ENCODE results near the gene EVI5L. TPM values are rescaled to one million over a fixed set of nuclear protein-coding genes. Genes with fewer than 3 reads are reported as not detected.
A peak's percentile ranks its signal among the peaks of the same experiment; 100 is the strongest.

Gene EVI5L
- total RNA-seq, 1 donor from 2014 or later, result 19.0 TPM

DNA sequence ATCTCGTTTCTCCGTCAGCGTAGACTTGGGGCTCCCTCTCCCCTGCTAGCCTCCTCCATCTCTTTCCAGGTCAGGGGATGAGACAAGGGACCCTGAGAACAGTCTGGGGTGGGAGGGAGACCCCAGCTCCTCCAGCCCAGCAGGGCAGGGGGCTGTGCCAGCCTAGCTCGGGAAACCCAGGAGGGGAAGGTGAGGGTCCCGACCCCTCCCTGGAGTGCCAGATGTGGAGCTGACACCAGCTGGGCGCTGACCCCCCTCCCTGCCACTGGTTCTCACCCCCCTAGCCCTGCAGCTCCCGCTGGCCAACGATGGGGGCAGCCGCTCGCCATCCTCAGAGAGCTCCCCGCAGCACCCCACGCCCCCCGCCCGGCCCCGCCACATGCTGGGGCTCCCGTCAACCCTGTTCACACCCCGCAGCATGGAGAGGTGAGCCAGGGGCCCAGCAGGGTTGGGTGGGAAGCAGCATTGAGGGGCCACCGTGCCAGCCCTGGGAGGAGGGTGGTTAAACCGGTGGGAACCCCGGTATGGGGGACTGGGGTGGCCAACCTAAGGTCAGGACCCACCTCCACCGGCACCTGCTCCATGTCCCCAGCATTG, 79.6 kb downstream of the EVI5L start:
- TF ChIP-seq, protein P1, sequence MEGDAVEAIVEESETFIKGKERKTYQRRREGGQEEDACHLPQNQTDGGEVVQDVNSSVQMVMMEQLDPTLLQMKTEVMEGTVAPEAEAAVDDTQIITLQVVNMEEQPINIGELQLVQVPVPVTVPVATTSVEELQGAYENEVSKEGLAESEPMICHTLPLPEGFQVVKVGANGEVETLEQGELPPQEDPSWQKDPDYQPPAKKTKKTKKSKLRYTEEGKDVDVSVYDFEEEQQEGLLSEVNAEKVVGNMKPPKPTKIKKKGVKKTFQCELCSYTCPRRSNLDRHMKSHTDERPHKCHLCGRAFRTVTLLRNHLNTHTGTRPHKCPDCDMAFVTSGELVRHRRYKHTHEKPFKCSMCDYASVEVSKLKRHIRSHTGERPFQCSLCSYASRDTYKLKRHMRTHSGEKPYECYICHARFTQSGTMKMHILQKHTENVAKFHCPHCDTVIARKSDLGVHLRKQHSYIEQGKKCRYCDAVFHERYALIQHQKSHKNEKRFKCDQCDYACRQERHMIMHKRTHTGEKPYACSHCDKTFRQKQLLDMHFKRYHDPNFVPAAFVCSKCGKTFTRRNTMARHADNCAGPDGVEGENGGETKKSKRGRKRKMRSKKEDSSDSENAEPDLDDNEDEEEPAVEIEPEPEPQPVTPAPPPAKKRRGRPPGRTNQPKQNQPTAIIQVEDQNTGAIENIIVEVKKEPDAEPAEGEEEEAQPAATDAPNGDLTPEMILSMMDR (conservative IDR thresholded peaks at IDR 0.05), result no peak
- peaks cover 4% of the 10 kb centered on the region for H3K36me3 Mint-ChIP-seq

DNA sequence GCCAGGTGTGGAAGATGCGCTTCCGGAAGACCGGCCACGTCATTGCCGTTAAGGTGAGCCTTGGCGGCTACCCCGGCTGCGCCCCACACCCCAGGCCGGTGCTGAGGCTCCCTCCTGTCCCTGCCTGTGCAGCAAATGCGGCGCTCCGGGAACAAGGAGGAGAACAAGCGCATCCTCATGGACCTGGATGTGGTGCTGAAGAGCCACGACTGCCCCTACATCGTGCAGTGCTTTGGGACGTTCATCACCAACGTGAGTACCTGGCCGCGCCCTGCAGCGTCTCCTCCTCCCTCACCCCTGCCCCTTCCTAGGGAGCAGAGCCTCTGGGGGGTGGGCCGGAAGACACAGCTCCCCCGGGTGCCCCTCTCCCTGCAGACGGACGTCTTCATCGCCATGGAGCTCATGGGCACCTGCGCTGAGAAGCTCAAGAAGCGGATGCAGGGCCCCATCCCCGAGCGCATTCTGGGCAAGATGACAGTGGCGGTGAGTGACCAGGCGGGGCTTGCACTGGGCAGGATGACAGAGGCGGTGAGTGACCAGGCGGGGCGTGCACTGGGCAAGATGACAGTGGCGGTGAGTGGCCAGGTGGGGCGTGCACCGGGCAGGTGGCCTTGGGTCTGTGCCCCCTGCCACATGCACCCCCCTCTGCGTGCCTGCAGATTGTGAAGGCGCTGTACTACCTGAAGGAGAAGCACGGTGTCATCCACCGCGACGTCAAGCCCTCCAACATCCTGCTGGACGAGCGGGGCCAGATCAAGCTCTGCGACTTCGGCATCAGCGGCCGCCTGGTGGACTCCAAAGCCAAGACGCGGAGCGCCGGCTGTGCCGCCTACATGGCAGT, 80.5 kb downstream of the EVI5L start:
- Mint-ChIP-seq H3K36me3 (peaks cover 4% of the 10 kb centered on the region), H3K4me1 (ENCODE audit: unreplicated experiment) (peaks cover 2% of the 10 kb centered on the region), H3K9me3 (no peaks in the 10 kb centered on the region), H3K4me3 (no peak overlapping the region), H3K27me3 (peaks cover 14% of the 10 kb centered on the region), H3K27ac (no peak overlapping the region)
- DNase-seq (ENCODE audit: extremely low spot score, unreplicated experiment), result peak; percentile 66
- TF ChIP-seq, protein P1 (conservative IDR thresholded peaks at IDR 0.05), result no peak

More for the DNA sequence above, 79.6 kb downstream of the EVI5L start:
- Mint-ChIP-seq H3K27me3 (peaks cover 4% of the 10 kb centered on the region), H3K4me1 (ENCODE audit: unreplicated experiment) (peaks cover 11% of the 10 kb centered on the region), H3K9me3 (no peaks in the 10 kb centered on the region), H3K27ac (no peak overlapping the region), H3K4me3 (no peak overlapping the region)
- peak; percentile 68 for DNase-seq (ENCODE audit: extremely low spot score, unreplicated experiment)

DNA sequence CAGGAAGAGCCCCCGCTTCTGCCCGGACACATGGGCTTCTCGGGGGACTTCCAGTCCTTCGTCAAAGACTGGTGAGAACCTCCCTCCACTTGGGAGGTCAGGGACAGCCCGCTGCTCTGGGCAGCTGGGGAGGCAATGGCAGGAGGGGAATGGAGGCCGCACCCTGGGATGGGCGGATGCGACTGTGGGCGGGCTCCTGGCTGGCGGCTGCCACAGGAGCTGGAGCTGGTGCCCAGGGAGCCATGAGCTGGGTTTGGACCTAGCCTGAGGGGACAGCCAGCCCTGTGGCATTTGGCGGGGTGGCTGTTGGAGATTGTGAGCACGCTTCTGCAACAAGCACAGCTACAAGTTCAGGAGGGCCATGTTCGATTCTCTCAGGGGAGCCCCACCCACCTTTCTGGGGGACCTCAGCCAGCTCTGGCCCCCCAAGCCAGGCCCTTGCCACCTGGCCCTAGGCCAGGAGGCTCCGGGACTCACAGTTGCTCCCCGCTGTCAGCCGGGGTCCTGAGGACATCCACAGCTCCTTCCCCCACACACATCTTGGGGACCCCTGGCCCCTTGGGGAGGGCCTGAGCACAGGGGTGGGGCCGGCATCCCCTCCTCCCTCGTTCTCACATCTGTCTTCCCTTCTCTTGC, 81.6 kb downstream of the EVI5L start:
- H3K4me1 Mint-ChIP-seq (ENCODE audit: unreplicated experiment), result no peaks in the 10 kb centered on the region
- H3K36me3 Mint-ChIP-seq, result peaks cover 4% of the 10 kb centered on the region
- peak; percentile 66 for DNase-seq (ENCODE audit: extremely low spot score, unreplicated experiment)
- peaks cover 20% of the 10 kb centered on the region for H3K27me3 Mint-ChIP-seq
- no peak overlapping the region for H3K4me3 Mint-ChIP-seq
- no peaks in the 10 kb centered on the region for H3K9me3 Mint-ChIP-seq
- no peak overlapping the region for H3K27ac Mint-ChIP-seq
- TF ChIP-seq, protein P1 (conservative IDR thresholded peaks at IDR 0.05), result no peak

DNA sequence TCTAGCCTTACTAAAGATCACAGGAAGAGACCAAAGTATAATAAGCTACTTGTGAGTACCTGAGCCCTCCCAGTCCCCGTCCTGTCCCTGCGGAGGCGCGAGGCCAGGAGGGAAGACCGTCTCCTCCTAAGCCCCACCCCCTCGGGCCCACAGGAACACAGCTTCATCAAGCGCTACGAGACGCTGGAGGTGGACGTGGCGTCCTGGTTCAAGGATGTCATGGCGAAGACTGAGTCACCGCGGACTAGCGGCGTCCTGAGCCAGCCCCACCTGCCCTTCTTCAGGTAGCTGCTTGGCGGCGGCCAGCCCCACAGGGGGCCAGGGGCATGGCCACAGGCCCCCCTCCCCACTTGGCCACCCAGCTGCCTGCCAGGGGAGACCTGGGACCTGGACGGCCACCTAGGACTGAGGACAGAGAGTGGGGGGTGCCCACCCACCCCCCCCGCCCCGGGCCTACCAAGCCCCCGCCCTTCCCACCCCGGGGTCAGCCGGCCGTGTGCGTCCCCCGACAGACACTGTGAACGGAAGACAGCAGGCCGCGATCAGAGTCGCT, 82.2 kb downstream of the EVI5L start:
- no peak overlapping the region for H3K27ac Mint-ChIP-seq
- no peaks in the 10 kb centered on the region for H3K4me1 Mint-ChIP-seq (ENCODE audit: unreplicated experiment)
- H3K36me3 Mint-ChIP-seq, result peaks cover 4% of the 10 kb centered on the region
- no peaks in the 10 kb centered on the region for H3K9me3 Mint-ChIP-seq
- TF ChIP-seq, protein P1 (conservative IDR thresholded peaks at IDR 0.05), result no peak
- no peak overlapping the region for H3K4me3 Mint-ChIP-seq
- H3K27me3 Mint-ChIP-seq, result peaks cover 25% of the 10 kb centered on the region
- peak; percentile 68 for DNase-seq (ENCODE audit: extremely low spot score, unreplicated experiment)

DNA sequence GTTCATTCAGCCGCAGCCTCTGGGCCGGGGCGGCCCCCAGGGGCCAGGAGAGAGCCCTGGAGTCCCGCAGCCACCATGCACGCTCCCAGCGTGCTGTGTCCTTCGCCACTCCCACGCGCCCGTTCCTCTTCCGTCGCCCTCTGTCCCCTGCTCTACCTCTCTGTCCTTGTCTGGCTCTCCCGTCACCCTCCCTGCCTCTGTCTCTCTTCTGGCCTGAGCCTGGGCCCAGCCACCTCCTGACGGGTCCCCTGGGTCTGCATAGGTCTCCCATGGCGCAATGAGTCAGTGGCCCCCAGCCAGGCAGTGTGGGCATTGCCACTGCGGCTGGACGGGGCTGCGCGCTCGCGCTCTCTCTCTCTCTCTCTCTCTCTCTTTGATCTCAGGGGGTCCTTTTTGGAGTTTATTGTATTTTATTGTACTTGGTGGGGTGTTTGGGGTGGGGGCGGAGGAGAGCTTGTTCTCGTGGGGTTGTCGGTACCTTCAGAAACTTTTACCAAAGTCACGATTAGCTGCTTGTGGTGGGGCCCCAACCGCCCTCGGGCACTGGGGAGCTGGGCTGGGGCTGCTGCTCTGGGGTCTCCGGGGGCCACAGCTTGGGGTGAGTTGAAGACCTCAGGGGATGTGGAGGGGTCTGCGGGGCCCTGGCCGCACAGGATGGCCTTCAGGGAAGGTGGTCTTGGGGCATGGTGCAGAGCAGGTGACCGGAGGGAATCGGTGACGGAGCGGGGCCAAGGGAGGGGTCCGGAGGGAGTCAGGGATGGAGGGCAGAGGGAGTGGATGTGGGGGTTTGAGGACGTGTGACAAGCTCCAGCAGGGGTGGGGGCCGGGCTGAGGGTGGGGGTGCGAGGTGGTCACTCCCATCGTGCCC, 82.9 kb downstream of the EVI5L start:
- TF ChIP-seq, protein P1 (conservative IDR thresholded peaks at IDR 0.05), result no peak
- no peaks in the 10 kb centered on the region for H3K4me1 Mint-ChIP-seq (ENCODE audit: unreplicated experiment)
- peaks cover 28% of the 10 kb centered on the region for H3K27me3 Mint-ChIP-seq
- peak; percentile 62 for DNase-seq (ENCODE audit: extremely low spot score, unreplicated experiment)
- no peak overlapping the region for H3K27ac Mint-ChIP-seq
- no peak overlapping the region for H3K4me3 Mint-ChIP-seq
- H3K9me3 Mint-ChIP-seq, result no peaks in the 10 kb centered on the region
- H3K36me3 Mint-ChIP-seq, result peaks cover 4% of the 10 kb centered on the region

All from type B pancreatic cell (in vitro differentiated cells).